Osteocyte (in vitro differentiated cells): ENCODE results near the gene AVEN. TPM values are rescaled to one million over a fixed set of nuclear protein-coding genes. Genes with fewer than 3 reads are reported as not detected.
A peak's percentile ranks its signal among the peaks of the same experiment; 100 is the strongest.

Source experiments
- DNase-seq: peaks from one replicate; pipeline ENCODE4 v3.0.0; 2021; ENCODE audit warnings: mixed read lengths; ENCODE audit not compliant: unreplicated experiment; ENCODE audit errors: extremely low spot score
- H3K27ac Mint-ChIP-seq: one replicate; pipeline ENCODE4 v1.8.0; 2021; ENCODE audit warnings: mild to moderate bottlenecking, mixed read lengths; ENCODE audit not compliant: unreplicated experiment
- H3K27me3 Mint-ChIP-seq: one replicate; pipeline ENCODE4 v1.8.0; 2021; ENCODE audit warnings: mixed read lengths; ENCODE audit not compliant: unreplicated experiment
- H3K36me3 Mint-ChIP-seq: one replicate; pipeline ENCODE4 v1.8.0; 2021; ENCODE audit warnings: mixed read lengths; ENCODE audit not compliant: unreplicated experiment
- H3K4me1 Mint-ChIP-seq: one replicate; pipeline ENCODE4 v1.8.0; 2021; ENCODE audit warnings: mixed read lengths; ENCODE audit not compliant: unreplicated experiment
- H3K4me3 Mint-ChIP-seq: one replicate; pipeline ENCODE4 v1.8.0; 2021; ENCODE audit warnings: mild to moderate bottlenecking, moderate library complexity, mixed read lengths; ENCODE audit not compliant: unreplicated experiment
- H3K9me3 Mint-ChIP-seq: one replicate; pipeline ENCODE4 v1.8.0; 2021; ENCODE audit warnings: mixed read lengths; ENCODE audit not compliant: unreplicated experiment
- CTCF ChIP-seq: fragments of 200-600 bp; sonication (generic); IDR thresholded peaks from 2 replicates; pipeline ENCODE4 v1.5.0; 2021; ENCODE audit warnings: antibody characterized with exemption, mild to moderate bottlenecking, moderate library complexity
- total RNA-seq: library from RNA; stranded (reverse); gene quantifications from 2 replicates; pipeline ENCODE4 v1.2.1, GENCODE V29; 2021

AVEN gene
- total RNA-seq, 1 donor from 2014 or later = 12.5 TPM

DNA sequence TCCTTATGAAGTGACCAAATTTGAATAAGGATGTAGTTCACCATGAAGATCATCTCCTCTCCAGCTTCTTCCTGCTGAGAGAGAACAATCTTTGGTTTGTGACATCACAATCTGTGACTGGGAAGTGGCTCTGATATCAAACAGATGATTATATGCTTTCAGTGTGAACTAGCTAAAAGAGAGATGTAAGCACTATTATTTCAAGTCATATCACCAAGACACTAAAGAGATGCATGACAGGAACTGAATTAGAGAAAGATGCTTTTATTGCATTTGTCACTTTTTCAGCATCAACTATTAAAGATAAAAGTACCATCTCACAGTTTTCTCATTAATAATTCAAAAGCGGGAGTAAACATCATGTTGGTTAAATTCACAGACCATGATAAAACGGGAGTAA lies 67.2 kb downstream of the AVEN start:
- Mint-ChIP-seq H3K4me1 (peaks cover 5% of the 10 kb centered on the region), H3K27ac (no peak overlapping the region)
- no peak for TF ChIP-seq CTCF

DNA sequence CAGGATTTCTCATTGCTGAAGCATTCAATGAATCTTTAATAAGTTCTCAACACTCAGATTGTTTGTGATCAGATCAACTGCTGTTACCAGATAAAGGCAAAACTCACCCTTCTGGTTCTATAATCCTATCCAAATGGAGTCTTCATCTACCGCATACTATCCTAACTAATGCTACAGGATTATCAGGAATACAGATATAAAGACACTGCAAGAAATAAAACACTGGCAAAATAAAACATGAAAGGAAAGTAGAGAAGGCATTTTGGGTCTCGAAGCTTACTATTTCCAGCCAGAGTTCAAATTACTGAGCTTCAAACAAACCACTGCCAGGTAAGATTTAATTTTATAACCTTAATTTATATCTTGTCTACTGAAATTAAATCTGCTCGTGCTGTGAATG lies 70.2 kb downstream of the AVEN start:
- Mint-ChIP-seq H3K4me3 (no peak overlapping the region), H3K27me3 (no peaks in the 10 kb centered on the region), H3K27ac (no peak overlapping the region), H3K4me1 (no peaks in the 10 kb centered on the region), H3K36me3 (no peaks in the 10 kb centered on the region), H3K9me3 (no peaks in the 10 kb centered on the region)
- no peak for TF ChIP-seq CTCF
- no peak for DNase-seq

More for the DNA sequence above, 67.2 kb downstream of the AVEN start:
- DNase-seq = no peak
- Mint-ChIP-seq H3K36me3 (no peaks in the 10 kb centered on the region), H3K4me3 (no peak overlapping the region), H3K9me3 (no peaks in the 10 kb centered on the region), H3K27me3 (no peaks in the 10 kb centered on the region)

DNA sequence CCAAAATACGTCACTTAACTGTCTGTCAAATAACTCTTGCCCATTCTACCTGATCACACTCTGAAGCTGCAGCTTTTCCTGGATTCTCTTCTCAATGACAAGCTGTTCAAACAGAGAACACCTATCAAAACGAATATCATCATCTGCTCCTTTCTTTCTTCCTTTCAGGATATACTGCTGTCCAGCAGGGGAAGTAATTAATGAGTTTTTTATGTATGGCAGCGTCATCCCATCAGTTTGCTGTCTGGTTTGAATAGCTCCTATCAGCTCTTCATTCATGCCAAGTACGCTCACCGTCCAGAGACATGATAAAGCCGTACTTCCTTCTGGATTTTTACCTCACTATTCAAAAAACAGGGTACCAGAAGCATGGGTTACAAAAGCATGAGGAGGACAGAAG lies 70.8 kb downstream of the AVEN start, which contains the start of gene CHRM5:
Gene CHRM5, plus strand, starts transcription at position 274 of the 400 bp plus-strand sequence. CDS start 94,221 bp downstream, outside the sequence.
- Mint-ChIP-seq H3K36me3 (no peaks in the 10 kb centered on the region), H3K4me3 (no peak within 1 kb of the TSS), H3K27me3 (no peaks in the 10 kb centered on the region), H3K27ac (no peak within 1 kb of the TSS), H3K4me1 (no peaks in the 10 kb centered on the region), H3K9me3 (no peaks in the 10 kb centered on the region)
- DNase-seq = no peak
- no peak for TF ChIP-seq CTCF

GRCh38 chr15:33964665-33965040 lies 74.4 kb downstream of the AVEN start:
- Mint-ChIP-seq H3K4me1 (peaks cover 2% of the 10 kb centered on the region), H3K4me3 (no peak overlapping the region), H3K9me3 (no peaks in the 10 kb centered on the region), H3K27ac (no peak overlapping the region), H3K27me3 (no peaks in the 10 kb centered on the region), H3K36me3 (no peaks in the 10 kb centered on the region)
- DNase-seq = no peak
- TF ChIP-seq CTCF = no peak

- H3K4me1 Mint-ChIP-seq = peaks cover 2% of the 10 kb centered on the region
- no peaks in the 10 kb centered on the region for H3K9me3 Mint-ChIP-seq
- peak; percentile 74 for TF ChIP-seq CTCF
- H3K27ac Mint-ChIP-seq = no peak overlapping the region
- H3K27me3 Mint-ChIP-seq = no peaks in the 10 kb centered on the region
- DNase-seq = no peak
- H3K4me3 Mint-ChIP-seq = no peak overlapping the region
- no peaks in the 10 kb centered on the region for H3K36me3 Mint-ChIP-seq
Observed at GRCh38 chr15:33963831-33964664, 75.0 kb downstream of the AVEN start.
